ENCODE results near the gene HTR3B. TPM values are rescaled to one million over a fixed set of nuclear protein-coding genes. Genes with fewer than 3 reads are reported as not detected.

The HTR3B gene
- total RNA-seq, 6 donors from 2014 or later: not detected

- Histone ChIP-seq H3K4me3 (no peak overlapping the region), H3K36me3 (no peaks in the 10 kb centered on the region), H3K9me3 (no peaks in the 10 kb centered on the region), H3K4me1 (peaks cover 0 to 4% (median 0%) of the 10 kb centered on the region in 4 donors), H3K27me3 (no peaks in the 10 kb centered on the region), H3K27ac (no peak overlapping the region)
- 61% methylated on average over 5 of the region's 5 CpGs for WGBS, 2 donors
- TF ChIP-seq POLR2AphosphoS5 (IDR thresholded peaks at IDR 0.05) (no peak), EP300 (IDR thresholded peaks at IDR 0.05) (no peak), POLR2A (IDR thresholded peaks at IDR 0.05) (no peak), CTCF (IDR thresholded peaks at IDR 0.05) (no peak)
- ATAC-seq (ENCODE audit: low FRiP score in 2 of 2) (no peak), DNase-seq (no peak)
Observed at GRCh38 chr11:113862435-113862834, 42.2 kb upstream of the HTR3B start.

GRCh38 chr11:113864410-113864809 lies 40.2 kb upstream of the HTR3B start:
- H3K9me3 ChIP-seq: no peaks in the 10 kb centered on the region
- no peaks in the 10 kb centered on the region for H3K27me3 ChIP-seq
- H3K4me1 ChIP-seq: peaks cover 0 to 4% (median 0%) of the 10 kb centered on the region in 4 donors
- no peak for TF ChIP-seq POLR2AphosphoS5 (IDR thresholded peaks at IDR 0.05)
- no peak for TF ChIP-seq EP300 (IDR thresholded peaks at IDR 0.05)
- no peak for TF ChIP-seq POLR2A (IDR thresholded peaks at IDR 0.05)
- no peak for TF ChIP-seq CTCF (IDR thresholded peaks at IDR 0.05)
- WGBS, 2 donors: 97 to 100% methylated on average over 3 of the region's 3 CpGs
- DNase-seq (no peak), ATAC-seq (ENCODE audit: low FRiP score in 2 of 2) (no peak)
- H3K4me3 ChIP-seq: no peak overlapping the region
- no peak overlapping the region for H3K27ac ChIP-seq
- H3K36me3 ChIP-seq: no peaks in the 10 kb centered on the region

- H3K9me3 ChIP-seq: no peaks in the 10 kb centered on the region
- no peak overlapping the region for H3K4me3 ChIP-seq
- no peak for ATAC-seq (ENCODE audit: low FRiP score in 2 of 2)
- TF ChIP-seq EP300 (IDR thresholded peaks at IDR 0.05) (no peak), POLR2AphosphoS5 (IDR thresholded peaks at IDR 0.05) (no peak), POLR2A (IDR thresholded peaks at IDR 0.05) (no peak), CTCF (IDR thresholded peaks at IDR 0.05) (no peak)
- no peak for DNase-seq
- H3K27me3 ChIP-seq: no peaks in the 10 kb centered on the region
- WGBS, 2 donors: 95% methylated on average over 8 of the region's 8 CpGs
- no peaks in the 10 kb centered on the region for H3K36me3 ChIP-seq
- H3K4me1 ChIP-seq: no peaks in the 10 kb centered on the region
- no peak overlapping the region for H3K27ac ChIP-seq
Observed at GRCh38 chr11:113865873-113866272, 38.7 kb upstream of the HTR3B start.

- TF ChIP-seq POLR2A (IDR thresholded peaks at IDR 0.05): no peak
- TF ChIP-seq EP300 (IDR thresholded peaks at IDR 0.05): no peak
- no peak for TF ChIP-seq POLR2AphosphoS5 (IDR thresholded peaks at IDR 0.05)
- no peak for TF ChIP-seq CTCF (IDR thresholded peaks at IDR 0.05)
- no peak for DNase-seq
- no peak overlapping the region for H3K27ac ChIP-seq
- peaks cover 0 to 12% (median 3%) of the 10 kb centered on the region in 4 donors for H3K4me1 ChIP-seq
- no peak overlapping the region for H3K4me3 ChIP-seq
- ATAC-seq (ENCODE audit: low FRiP score in 2 of 2): no peak
- H3K36me3 ChIP-seq: no peaks in the 10 kb centered on the region
- 87 to 90% methylated on average over 3 of the region's 3 CpGs for WGBS, 2 donors
- no peaks in the 10 kb centered on the region for H3K27me3 ChIP-seq
- H3K9me3 ChIP-seq: no peaks in the 10 kb centered on the region
Observed at GRCh38 chr11:113867843-113868503, 36.6 kb upstream of the HTR3B start.

- DNase-seq (no peak), ATAC-seq (ENCODE audit: low FRiP score in 2 of 2) (no peak)
- Histone ChIP-seq H3K36me3 (no peaks in the 10 kb centered on the region), H3K4me1 (peaks cover 13 to 38% (median 23%) of the 10 kb centered on the region in 4 donors), H3K4me3 (no peak overlapping the region), H3K9me3 (no peaks in the 10 kb centered on the region), H3K27ac (no peak overlapping the region), H3K27me3 (no peaks in the 10 kb centered on the region)
- no peak for TF ChIP-seq POLR2A (IDR thresholded peaks at IDR 0.05)
- TF ChIP-seq CTCF (IDR thresholded peaks at IDR 0.05): no peak
- no peak for TF ChIP-seq POLR2AphosphoS5 (IDR thresholded peaks at IDR 0.05)
- no peak for TF ChIP-seq EP300 (IDR thresholded peaks at IDR 0.05)
- 80 to 89% methylated on average over 3 of the region's 3 CpGs for WGBS, 2 donors
Observed at GRCh38 chr11:113871336-113871735, 33.3 kb upstream of the HTR3B start.

Data from upper lobe of left lung (tissue), 6 donors.